ENCODE measurements around the gene OSGIN1.
A peak's percentile ranks its signal among the peaks of the same experiment; 100 is the strongest.
"Not testable (repeated sequence)": the region's sequence is repeated elsewhere in the genome, so short reads cannot be mapped to it uniquely, and the experiment has no call there.

OSGIN1 gene

DNA sequence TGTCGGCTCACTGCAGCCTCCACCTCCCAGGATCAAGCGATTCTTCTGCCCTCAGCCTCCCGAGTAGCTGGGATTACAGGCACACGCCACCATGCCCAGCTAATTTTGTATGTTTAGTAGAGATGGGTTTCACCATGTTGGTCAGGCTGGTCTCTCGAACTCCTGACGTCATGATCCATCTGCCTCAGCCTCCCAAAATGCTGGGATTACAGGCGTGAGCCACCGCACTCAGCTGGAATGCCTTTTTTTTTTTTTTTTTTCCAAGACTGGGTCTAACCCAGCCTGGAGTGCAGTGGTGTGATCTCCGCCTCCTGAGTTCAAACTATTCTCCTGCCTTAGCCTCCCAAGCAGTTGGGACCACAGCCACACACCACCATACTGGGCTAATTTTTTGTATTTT, 11.5 kb upstream of the OSGIN1 start:
- DNase-seq (ENCODE audit: low read depth) = not testable (repeated sequence)

DNA sequence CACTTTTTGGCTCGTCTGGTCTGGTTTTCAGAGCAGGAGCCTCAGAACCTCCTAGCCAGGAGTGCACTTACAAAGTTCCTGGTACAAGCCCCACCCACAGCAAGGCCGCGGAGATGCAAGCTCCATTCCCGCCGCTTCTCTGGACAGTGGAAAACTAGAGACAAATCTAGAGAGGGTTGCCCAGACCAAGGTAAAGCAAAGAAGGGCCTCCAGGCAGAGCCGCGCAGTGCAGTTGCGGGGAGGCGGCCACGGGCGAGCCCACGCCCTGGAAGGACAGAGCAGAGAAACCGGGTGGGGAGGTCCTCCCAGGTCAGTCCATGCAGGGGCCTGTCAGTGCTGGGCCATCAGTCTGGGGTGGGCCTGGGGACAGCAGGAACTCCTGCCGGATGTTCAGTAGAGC, 11.0 kb upstream of the OSGIN1 start:
- no peak for DNase-seq (ENCODE audit: low read depth)

DNA sequence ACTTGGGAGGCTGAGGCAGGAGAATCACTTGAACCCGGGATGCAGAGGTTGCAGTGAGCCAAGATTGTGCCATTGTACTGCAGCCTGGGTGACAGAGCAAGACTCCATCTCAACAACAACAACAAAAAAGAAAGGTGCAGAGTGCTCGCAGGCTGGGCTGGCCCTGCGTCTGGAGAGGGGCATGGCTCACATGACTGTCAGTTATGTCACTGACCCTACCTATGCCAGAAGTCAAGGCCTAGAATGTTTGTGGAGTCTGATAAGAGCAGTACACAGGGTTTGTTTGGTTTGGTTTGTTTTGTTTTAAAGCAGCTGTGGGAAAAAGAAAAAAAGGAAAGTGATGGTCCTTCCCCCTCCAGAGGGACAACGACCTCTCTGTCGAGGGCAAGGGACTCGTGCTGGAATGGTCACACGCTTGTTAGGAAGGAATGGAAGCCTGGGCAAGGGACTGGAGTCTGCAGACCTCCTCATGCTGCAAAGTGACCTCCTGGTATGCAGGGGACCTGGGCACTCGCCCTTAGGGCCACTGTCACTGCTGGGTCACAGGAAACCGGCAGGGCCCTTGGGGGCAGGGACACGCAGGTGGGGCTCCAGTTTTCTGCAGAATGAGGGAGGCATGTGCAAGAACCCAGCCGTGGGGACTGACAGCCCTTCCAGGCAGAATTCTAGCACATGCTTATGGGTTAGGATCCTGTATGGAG, 10.1 kb upstream of the OSGIN1 start:
- DNase-seq (ENCODE audit: low read depth) = no peak

DNA sequence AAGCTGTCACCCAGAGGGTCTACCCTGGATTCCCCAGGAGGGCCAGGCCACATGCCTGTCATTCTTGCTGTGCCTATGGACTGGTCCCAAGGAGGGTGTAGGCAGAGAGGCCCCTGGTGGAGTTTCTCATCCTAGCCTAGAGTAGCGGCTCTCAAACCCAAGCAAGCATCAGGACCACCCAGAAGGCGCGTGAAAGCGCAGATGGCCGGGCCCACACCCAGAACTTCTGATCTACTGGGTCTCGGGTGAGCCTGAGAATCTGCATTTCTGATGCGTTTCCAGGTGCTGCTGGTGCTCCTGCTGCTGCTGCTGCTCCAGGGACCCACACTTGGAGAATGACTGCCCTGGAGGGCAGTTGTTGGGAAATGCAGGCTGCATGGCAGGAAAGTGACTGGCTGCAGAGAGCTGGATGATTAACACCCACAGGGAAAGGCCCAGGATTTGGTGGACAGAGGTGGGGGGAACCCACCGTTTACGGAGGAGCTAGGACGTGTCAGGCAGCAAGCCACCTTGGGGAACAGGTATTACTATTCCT, 9.5 kb upstream of the OSGIN1 start:
- DNase-seq (ENCODE audit: low read depth) = no peak

DNA sequence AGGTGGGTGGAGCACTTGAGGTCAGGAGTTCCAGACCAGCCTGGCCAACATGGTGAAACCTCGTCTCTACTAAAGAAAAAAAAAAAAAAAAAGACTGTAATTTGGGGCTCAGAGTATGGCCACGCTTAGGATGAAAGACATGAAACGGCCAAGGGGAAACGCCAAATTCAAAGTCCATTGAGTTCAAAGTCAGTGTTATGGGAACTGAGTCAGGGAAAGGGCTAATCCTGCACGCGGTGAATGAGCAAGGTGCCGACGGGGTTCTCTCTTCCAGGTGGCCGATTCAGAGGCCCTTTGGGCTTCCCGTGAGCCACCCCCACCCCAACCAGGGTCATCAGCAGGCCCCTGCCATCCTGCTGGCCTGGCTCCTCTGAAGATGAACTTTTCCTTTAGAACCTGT, 7.5 kb upstream of the OSGIN1 start:
- no peak for DNase-seq (ENCODE audit: low read depth)

DNA sequence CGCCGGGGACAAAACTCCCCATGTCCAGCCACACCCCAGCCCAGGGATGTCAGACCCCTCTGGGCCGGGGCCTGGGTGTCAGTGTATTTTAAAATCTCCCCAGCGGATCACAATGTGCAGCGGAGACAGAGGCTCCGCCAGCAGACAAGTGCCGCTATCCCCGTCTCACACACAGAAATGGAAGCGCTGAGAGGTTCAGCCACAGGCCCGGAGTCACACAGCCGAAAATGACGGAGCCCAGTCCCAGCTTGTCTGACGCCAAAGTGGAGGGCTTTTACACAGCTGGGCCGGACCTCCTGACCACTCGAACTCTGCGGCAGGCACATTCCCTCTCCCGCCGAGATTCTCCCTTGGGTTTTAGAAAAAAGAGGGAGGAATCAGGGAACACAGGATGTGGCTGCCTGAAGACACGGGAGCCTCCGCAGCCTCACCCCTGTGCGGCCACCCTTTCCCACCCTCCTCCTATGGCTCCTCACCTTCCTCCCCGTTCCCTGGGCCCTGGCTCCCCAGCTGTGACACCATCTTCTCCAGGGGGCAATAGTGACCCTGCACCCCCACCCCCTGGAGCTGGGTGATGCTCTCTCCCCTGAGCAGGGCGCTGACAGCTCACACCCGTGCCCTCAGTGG, 6.8 kb upstream of the OSGIN1 start:
- no peak for DNase-seq (ENCODE audit: low read depth)

DNA sequence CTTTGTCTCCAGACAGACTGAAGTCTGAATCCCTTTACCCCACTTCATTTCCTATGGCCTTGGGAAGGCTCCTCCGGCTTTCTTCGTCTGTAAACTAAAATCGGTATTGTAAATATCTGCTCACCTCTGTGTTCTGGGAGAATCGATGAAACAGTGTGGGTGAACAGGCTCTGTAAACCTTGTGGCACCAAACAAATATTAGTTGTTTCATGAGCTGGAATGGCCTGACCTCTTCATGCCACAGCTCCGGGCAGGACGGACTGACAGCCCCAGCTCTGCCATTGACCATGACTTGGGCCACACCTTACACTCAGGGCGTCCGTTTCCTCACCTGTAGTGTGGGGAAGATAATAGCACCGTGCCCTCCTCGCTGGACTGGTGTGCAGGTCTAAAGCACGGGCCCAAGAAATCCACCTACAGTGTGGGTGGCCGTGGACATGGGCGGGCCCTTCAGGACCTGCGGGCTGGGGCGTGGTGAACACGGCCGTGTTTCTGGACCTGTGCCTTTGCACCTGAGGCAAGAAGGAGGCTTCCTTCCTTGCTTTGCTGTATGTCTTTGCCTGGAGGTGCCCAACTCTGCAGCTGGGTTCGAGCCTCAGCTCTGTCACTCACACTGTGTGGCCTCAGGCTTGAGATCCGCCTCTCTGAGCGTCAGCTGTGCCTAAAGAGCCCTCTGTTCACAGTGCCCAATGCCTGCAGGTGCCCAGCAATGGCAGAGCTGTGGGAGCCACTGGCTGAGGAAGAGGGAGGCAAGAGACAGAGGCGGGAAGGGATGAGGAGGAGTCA, 6.1 kb upstream of the OSGIN1 start:
- no peak for DNase-seq (ENCODE audit: low read depth)

DNA sequence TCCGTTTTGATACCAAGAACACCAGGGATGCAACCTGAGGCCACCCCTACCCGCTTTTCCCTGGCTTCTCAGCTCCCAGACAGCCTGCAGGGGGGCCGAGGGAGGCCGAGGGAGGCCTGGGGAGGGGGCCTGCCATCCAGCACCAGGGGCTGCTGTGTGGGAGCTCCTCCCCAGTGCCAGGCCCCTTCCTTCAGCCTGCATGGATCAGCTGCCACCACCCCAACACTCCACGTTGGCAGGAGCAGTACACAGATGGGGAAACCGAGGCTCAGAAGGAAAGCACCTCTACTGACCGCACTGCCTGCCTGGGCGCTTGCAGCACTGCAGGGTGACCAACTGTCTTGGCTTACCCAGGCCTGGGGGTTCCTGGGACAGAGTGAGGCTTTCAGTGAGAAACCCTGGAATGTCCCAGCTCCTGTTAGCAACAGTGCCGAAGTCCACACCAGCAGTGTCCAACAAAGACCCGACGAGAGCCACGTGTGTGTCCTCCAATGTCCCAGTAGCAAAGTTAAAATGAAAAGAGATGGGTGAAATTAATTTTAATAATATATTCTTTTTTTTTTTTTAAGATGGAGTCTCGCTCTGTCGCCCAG, 5.3 kb upstream of the OSGIN1 start:
- DNase-seq (ENCODE audit: low read depth) = no peak

DNA sequence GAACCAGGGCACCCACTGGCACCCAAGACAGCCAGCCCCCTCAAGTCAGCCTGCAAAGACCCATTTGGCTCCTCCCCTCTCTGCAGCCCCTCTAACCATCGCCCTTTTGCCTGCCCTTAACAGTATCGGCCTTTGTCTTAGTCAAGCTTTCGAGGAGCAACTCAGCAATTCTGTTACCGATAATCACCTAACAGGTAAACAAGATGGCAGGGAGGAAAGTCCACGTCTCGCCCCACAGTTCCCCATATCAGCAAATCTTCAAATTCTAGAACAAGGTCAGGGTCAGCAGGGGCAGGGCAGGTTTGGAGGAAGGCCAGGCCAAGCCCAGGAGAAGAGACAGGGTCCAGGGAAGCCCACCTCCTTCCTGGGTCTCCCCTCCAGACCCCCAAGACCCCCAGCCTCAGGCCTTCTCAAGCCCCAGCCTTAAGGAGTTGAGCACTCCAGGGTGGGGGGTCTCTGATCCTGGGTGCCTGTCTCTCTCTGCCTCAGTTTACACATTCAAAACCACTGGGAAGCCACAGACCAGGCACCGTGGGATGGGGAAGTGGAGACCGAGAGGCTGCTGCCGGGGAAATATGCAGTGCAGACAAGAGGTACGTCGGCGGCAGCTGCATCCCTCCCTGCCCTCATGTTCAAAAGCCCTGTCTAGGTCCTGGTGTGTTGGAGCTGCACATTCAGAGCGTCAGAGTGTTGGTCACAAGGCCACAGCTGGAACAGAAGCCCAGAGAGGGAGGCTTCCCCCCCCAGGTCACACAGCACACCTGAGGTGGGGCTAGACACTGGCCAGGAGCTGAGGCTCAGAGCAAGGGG, 3.9 kb upstream of the OSGIN1 start:
- no peak for DNase-seq (ENCODE audit: low read depth)

DNA sequence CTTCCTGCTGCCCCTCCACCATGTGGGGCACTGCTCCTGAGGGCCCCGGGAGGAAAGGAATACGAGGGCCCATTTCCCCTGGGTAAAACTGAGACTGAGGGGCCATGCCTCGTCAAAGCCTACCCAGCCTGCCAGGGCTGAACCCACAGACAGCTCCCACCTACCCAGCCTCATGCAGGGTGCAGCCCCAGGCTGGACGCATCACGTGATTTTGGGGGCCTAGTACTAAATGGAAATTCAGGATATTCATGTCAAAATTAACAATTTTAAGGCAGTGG, 3.4 kb upstream of the OSGIN1 start:
- no peak for DNase-seq (ENCODE audit: low read depth)

DNA sequence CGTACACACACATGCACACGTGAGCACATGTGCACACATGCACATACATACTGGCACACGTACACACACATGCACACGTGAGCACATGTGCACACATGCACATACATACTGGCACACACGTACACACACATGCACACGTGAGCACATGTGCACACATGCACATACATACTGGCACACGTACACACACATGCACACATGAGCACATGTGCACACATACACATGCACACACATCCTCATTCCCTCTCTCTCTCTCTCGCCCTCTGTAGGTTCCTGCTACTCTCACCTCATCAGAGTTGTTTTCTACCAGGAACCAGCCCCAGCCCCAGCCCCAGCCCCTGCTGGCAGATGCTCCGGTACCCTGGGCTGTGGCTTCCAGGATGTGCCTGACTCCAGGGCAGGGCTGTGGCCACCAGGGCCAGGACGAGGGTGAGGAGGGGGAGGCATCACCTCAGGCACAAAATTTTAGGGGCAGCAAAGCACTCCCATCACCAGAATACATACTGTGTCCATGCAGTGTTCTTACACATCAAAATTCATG, 2.1 kb upstream of the OSGIN1 start:
- DNase-seq (ENCODE audit: low read depth) = not testable (repeated sequence)

DNA sequence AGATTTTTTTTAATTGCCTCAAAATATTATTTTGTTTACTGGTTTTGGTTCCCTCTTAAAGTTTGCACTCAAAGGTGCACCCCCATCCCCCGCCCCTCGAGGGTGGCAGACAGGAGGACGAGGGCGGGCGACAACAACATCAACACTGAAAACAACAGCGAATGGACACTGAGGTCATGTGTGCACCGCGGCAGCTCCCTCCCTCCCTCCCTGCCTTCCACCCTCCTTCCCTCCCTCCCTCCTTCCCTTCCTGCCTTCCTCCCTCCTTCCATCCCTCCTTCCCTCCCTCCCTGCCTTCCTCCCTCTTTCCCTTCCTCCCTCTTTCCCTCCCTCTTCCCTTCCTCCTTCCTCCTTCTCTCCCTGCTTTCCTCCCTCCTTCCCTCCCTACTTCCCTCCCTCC, 1.5 kb upstream of the OSGIN1 start:
- no peak for DNase-seq (ENCODE audit: low read depth)

DNA sequence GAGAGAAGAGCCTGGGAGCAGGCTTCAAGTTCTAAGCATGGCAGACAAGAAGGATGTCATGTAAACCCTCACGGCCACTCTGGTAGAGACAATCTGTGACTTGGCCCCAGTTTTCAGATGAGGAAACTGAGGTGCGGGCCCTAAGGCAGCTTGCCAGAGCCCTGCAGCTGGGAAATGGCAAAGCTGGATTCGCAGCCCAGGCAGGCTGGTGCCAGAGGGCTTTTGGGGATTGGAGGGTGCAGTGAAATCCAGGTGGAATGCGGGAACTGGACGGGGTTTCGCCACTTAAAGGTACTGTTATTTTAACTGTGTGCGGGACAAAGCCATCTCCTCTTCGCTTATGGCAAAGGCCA, 477 bp upstream of the OSGIN1 start:
- DNase-seq (ENCODE audit: low read depth) = no peak

DNA sequence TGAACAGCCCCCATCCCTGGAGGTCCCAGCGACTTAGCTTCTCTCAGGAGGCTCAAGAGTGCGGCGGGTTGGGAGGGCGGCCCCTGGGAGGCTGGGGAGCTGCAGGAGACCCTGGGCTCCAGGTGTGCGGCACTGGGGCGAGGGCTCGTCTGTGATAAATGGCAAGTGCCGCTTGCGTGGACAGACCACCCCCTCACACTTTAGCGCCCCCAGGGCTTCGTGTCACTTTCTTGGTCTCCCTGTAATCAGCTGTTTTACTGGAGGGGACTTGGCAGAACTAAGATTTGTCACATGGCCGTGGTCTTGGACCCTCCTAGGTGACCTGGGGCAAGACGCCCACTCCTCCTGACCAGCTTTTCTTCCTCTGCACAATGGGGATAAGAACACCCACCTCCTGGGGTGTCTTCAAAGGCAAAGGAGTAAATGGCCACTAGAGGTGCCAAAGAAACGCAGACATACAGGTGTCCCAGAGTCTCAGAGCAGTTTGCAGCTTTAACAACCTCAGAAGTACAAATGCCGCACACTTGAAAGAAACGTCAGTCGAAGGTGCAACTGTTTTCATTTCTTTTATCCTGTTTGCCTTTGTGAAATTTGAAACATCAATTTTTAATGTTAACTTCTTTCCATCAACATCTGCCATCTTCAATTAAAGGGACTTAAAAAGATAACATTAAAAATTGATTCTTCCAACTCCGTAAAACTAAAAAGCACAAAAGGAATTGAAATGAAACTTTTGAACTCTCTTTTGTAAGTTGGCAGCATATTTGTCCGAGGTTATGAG, 946 bp downstream of the OSGIN1 start:
- DNase-seq (ENCODE audit: low read depth) = no peak

DNA sequence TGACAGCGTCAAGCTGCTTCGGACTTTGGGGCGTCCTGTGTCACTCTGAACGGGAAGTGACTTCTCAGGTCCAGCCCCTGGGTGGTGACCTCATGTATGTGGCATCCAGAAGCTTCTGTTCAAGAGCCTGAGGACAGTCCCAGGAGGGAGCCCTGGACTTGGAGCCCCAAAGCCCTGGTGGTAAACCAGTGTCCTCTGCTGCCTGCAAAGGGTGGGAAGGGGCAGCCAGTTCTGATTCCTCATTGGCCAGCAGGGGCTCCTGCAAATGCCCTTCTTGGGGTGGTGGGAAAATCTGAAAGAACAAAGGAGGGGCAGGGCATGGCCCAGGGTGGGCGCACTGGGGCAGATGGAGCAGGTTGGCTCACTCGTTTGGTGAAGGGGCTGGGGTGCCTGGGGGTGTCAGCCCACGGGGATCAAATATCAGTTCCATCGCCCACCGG, 1.6 kb downstream of the OSGIN1 start:
- no peak for DNase-seq (ENCODE audit: low read depth)

DNA sequence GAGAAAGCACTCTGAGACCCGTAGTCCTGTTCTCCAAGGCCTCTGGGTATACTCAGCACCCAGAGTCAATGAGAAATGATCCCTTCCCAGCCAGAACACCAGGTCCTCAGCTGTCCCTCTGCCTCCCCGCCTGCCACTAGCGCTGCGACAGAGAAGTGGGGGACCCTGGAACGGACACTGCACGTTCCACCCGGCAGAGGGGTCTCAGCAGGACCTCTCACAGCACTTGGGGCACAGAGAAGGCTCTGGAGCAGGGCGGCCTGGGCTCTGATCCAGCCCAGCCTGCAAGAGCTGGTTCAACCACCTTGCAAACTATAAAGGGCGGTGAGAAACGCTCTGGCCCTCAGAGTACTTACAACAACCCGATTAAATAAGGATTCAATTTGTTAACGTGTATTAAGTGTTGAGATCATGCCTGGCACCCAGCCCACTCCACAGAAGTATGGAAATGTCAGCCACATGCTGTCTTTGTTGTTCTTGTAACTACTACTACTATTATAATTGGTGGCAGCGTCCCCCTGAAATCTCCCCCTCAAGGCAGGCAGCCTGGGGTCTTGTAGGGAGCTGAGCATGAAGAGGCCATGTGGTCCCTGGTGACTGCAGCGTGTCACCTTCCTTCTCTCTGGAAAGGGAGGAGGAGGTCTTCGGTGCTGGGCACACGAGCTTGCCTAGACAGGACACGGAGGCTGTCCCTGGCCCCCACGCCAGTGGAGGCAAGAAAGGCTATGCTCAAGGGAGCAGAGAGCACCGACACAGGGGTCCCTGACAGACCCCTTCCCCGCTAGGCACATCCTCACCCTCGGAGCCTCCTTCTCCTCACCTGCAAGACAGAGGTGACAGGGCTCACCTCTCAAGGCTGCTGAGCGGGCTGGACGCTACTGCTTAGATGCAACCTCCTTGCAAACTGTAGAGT, 2.4 kb downstream of the OSGIN1 start:
- no peak for DNase-seq (ENCODE audit: low read depth)

DNA sequence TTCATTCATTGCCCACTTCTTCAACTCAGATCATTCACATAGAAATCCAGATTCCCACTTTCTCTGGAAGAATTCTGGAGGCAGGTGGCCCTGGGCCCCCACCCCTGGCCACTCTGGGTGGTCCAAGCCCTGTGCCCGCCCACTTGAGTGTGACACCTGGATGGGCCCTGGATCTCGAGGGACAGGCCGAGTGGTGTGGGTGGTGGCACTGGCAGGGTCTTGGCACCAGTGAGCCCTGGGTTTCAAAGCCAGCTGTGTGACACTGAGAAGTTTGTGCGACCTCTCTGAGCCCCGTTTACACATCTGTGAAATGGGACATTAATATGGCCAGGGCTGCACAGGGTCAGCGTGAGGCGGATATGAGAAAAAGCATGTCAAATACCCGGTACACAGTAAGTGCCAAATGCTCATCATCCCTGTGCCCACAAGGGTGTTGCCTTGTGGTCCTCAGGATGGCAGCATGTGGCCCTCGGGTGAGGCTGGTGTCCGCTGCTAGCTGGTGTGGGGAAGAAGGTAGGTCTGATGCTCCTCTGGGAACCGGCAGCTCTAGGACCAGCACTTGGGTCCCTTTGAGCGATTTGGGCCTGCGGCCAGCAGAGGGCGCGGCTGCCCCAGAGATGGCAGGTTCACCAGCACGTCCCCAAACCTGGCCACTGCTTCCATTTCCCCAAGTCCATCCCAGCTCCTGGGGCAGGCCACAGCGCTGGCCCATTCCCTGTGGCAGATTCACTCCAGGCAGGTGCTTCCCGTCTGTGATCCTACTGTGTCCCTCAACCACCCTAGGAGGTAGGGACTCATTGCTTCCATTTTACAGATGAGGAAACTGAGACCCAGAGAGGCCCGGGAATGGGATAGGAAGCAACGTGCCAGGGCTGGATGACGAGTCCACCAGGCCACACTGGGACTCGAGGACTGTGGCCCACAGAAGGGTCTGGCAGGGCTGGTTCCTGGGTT, 3.6 kb downstream of the OSGIN1 start:
- DNase-seq (ENCODE audit: low read depth) = peak; percentile 64

DNA sequence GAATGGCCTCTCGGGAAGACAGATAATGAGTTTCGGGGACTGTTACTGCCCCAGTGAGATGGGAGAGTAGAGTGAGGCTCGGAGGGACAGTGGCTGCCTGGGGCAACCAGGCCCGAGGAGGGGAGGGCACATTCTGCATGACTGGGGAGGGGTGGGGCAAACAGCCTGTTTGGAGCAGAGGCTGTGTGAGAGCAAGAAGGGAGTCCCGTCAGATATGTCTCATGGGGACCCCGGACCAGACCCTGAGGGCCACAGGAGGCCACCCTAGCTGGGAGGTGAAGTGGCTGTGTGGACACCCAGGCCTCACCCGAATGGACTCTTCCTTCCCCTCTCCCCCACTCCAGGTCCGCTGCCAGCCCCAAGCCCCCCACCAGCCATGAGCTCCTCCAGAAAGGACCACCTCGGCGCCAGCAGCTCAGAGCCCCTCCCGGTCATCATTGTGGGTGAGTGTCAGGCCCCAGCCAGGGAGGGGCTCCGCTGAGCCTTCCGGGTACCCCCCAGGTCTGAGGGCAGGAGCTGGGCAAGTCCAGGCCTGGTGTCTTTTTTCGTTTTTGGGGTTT, 4.3 kb downstream of the OSGIN1 start:
- DNase-seq (ENCODE audit: low read depth) = no peak

Measured in stimulated activated CD8-positive, alpha-beta memory T cell treated with anti-CD3 and anti-CD28 coated beads, Interleukin-15, amount 100 ng/mL, for 24 hours (primary cell).